GM12892 (cell line): Measurements from ENCODE around the gene HK2.

Experiments
- POLR2A ChIP-seq: IDR thresholded peaks from 2 replicates; pipeline ENCODE4 v1.6.1; 2011; ENCODE audit warnings: low read depth, low read length, control low read depth
- POLR2AphosphoS5 ChIP-seq: IDR thresholded peaks from 2 replicates; pipeline ENCODE4 v1.6.1; 2011; ENCODE audit warnings: low read depth, low read length, control low read depth
- TAF1 ChIP-seq: IDR thresholded peaks from 2 replicates; pipeline ENCODE4 v1.6.1; 2011; ENCODE audit warnings: low read depth, mild to moderate bottlenecking, control low read depth, low read length, borderline replicate concordance

GRCh38 chr2:74857215-74857614 is 23.3 kb downstream of the HK2 start:
- TF ChIP-seq POLR2A, result no peak
- no peak for TF ChIP-seq POLR2AphosphoS5
- no peak for TF ChIP-seq TAF1
